ENCODE data around the gene PHF12.

The PHF12 gene

DNA sequence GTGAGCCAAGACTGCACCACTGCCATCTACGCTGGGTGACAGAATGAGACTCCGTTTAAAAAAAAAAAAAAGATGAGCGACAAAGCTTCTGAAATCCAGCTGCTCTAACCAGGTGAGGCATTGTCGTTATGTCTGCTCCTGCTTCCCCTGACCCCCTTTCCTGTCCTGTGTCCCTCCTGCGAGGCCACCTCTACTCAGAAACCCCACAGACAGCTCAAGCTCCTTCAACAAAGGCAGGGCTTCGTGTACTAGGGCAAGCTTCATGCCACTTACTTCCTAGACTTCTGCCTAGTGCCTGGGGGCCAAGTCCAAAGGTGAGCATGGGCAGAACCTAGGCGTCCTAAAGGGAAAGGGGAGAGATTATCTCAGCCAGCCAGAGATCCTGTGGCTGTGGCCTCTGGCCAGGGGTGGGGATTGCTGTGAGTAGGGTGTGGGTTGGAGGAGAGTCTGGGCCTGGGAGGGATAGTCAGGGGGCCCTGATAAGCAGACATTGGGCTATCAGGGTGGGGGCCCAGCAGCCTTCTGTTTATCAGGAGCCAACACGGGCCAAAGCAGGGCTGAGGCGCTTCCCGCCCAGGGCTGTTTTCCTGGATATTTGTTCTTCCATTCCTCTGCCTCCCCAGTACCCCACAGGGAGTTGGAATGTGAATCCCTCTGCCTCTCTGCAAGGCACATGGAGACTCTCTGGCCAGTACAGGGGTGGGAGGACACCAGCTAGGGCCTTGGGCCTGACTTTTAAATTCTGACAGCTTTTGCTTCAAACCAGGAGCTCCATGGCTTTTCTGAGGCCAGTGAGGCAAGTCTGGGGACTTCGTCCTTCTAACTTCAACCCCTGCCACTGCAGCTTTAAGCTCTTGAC, 86.1 kb downstream of the PHF12 start:
- DNase-seq (ENCODE audit: insufficient read length, low spot score) = no peak

DNA sequence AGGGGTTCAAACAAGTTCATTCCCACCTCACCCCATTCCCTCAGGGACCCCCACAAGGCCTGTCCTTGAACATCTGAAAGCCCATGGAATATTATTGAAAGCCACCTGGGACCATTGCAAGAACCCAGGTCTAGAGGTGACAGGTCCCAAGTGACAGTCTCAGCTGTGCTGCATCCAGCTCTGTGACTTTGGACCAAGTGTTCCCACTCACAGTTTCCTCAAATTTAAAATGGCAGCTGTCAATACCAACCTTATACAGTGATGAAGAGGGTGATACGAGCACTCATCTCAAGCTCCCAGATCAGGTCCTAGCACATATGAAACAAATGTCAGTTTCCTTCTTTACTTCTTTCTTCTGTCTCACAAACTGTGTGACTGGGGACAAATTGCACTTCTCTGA, 87.4 kb downstream of the PHF12 start:
- FAIRE-seq (no peak), DNase-seq (ENCODE audit: insufficient read length, low spot score) (no peak)

More for the DNA sequence above, 86.1 kb downstream of the PHF12 start:
- no peak for FAIRE-seq

DNA sequence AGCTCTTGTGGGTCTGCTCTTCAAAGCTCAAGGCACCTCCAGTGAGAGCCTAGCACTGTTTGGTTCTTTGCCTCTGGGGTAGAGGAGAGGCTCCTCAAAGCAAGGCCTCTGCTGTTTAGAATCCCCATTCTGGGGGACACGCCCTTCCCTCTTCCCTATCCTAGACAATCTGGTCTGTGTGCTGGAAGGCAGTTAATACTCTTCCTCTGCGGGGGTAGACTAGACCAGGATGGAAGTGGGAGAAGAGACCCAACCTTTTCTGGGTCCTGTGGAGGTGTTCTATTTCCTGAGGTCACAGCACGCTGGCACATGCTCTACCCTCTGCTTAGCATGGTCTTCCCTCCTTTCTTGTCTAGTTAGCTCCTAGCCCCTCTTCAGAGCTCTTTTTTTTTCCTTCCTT, 88.8 kb downstream of the PHF12 start:
- no peak for DNase-seq (ENCODE audit: insufficient read length, low spot score)
- no peak for FAIRE-seq

DNA sequence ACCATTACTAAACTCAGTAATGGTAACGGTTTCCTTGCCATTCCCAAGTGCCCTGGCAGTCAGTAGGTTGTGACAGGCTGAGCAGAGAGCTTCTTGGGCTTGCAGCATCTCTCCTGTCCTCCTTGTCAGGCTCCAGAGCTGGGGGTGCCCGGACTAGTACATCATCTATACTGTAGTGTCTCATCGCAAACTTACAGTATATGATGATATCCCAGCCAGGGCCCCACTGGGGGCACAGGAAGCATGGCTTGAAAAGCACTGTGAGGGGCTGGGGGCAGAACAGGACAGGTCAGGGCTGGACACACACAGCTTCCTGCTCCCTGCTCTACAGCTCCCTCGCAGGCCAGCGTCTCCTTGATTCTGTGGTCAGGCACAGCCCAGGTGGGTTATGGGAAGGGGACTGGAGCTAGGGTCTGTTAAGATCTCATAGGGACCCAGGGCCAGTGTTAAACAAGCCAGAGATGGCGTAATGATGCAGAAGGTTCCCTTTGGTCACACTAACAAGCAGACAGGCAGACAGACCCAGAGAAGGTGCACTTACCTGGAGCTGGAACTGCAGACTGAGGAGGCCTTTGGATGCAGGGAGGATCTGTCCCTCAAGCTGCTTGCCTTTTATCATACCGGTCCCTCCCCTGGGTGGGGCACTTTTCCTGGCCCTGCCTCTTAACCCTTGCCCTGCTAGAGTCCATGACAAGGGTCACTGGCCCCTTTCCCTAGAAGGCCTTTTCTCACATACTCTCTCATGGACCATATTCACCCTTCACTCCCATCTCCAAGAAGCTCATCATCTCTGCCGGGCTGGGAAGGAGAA, 89.7 kb downstream of the PHF12 start:
- FAIRE-seq (no peak), DNase-seq (ENCODE audit: insufficient read length, low spot score) (no peak)

DNA sequence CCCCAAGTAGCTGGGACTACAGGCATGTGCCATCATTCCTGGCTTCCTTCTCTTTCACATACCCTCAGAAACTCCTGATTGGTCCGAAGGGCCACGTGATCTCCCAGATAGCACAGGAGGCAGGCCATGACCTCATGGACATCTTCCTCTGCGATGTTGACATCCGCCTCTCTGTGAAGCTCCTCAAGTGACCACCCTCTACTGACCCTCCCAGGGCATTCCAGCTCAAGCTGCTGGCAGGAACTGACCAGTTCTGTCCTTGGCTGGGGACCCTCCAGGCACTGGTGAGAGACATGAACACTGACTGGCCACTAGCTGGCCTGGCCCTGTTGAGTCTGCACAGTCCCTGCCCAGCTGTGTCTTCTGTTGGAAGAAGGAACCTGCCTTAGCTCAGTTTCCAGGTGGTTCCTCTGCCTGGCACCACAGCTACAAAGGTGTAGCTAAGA, 90.9 kb downstream of the PHF12 start:
- FAIRE-seq = no peak
- no peak for DNase-seq (ENCODE audit: insufficient read length, low spot score)

DNA sequence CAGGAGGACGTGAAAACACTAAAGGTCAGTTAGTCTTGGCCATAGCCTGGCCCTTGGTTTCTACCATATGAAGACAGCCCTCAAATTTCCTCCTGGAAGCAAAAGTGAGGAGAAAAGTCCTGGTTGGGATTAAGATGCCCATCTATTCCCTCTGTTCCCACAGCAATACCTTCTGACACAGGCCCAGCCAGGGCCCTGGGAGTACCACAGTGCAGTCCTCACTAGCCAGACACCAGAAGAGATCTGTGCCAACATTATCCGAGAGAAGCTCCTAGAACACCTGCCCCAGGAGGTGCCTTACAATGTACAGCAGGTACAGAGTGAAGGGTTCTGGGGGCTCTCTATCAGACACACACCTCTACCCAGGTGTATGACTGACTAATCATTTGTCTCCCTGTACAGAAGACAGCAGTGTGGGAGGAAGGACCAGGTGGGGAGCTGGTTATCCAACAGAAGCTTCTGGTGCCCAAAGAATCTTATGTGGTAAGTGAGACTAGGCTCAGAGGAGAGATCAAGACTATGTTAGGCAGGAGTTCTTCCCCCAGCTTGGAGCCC, 92.4 kb downstream of the PHF12 start:
- FAIRE-seq = no peak
- DNase-seq (ENCODE audit: insufficient read length, low spot score) = no peak

DNA sequence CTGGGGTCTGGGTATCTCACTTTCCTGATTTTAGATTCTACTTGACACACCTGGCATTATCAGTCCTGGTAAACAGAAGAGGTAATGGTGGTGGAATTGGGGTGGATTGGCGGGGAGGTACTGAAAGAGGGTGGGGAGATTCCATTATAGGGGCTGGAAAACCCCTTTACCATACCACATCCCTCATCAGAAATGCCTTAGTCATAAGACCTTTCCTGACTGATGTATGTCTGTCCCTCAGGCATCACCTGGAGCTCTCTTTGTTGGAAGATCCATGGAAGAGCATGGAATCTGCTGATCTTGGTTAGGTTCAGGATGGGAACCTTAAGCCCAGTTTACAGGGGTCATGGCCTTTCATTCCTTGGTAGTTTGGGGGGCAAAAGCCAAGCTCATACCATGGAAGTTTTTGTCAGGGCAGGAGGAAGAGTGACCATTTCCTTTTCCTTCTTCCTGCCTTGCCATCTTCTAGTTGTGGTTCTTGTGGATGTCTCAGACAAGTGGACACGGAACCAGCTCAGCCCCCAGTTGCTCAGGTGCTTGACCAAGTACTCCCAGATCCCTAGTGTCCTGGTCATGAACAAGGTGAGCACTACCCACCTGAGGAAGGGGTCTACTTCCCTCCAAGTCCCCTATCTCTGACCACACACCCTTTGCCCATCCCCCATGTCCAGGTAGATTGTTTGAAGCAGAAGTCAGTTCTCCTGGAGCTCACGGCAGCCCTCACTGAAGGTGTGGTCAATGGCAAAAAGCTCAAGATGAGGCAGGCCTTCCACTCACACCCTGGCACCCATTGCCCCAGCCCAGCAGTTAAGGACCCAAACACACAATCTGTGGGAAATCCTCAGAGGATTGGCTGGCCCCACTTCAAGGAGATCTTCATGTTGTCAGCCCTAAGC, 93.2 kb downstream of the PHF12 start:
- DNase-seq (ENCODE audit: insufficient read length, low spot score) = no peak
- FAIRE-seq = no peak

DNA sequence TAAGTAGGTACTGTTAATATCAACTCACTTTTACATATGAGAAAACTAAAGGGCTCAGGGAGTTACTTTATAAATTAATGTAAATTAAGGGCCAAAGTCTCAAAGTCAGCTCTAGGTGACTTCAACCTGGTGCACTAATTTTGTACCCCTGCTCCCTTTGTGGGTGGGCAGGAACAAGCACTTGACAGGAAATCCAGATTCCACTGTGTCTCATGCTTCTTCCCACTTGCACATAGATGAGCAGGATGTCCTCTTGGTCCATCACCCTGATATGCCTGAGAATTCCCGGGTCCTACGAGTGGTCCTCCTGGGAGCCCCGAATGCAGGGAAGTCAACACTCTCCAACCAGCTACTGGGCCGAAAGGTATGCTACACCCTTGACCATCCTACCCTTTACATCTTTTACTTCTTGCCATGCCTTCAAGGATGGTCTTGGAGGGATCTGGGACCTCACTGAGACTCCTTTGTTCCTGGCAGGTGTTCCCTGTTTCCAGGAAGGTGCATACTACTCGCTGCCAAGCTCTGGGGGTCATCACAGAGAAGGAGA, 95.2 kb downstream of the PHF12 start:
- DNase-seq (ENCODE audit: insufficient read length, low spot score) (no peak), FAIRE-seq (no peak)

DNA sequence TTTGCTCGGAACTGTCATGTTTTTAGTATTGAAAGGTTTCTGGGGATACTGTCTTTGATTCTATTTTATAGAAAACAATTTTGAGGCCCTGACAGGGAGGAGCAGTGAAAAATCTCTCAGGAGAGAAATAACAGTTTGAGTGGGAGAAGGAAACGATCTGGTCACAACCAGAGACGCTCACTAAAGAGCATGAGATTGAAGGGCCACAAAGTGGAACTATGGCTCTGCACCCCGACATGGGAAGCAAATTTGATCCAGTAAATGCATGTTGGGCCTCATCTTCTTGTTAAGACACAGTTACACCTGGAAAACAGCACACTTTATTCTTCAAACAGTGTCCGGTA, 96.0 kb downstream of the PHF12 start:
- FAIRE-seq (no peak), DNase-seq (ENCODE audit: insufficient read length, low spot score) (no peak)
